MCF 10A (cell line): Measurements from ENCODE around the gene ARMC7. TPM values are rescaled to one million over a fixed set of nuclear protein-coding genes. Genes with fewer than 3 reads are reported as not detected.
"Not testable (repeated sequence)": the region's sequence is repeated elsewhere in the genome, so short reads cannot be mapped to it uniquely, and the experiment has no call there.

Experiments used
- BruUV-seq: library from RNA; stranded (reverse); fragments of 400-500 nt; replicated peaks from 2 replicates; lab custom pipeline; 2021; lab: Mats Ljungman, UMichigan
- CTCF ChIA-PET: fragments of 300-600 bp; sonication (Branson Sonifier 250); formaldehyde crosslinking; extraction: SDS; loops from one replicate; lab custom pipeline; 2021; ENCODE audit warnings: antibody characterized with exemption, inconsistent platforms; lab: Yijun Ruan, JAX
- POLR2A ChIA-PET: fragments of 300-600, 350-650 bp; sonication (Branson Sonifier 250); formaldehyde crosslinking; extraction: SDS; loops from one replicate; lab custom pipeline; 2020; ENCODE audit warnings: antibody characterized with exemption, inconsistent platforms; lab: Yijun Ruan, JAX
- DNase-seq: peaks from one replicate; pipeline ENCODE4 v3.0.0-alpha.2; 2018; ENCODE audit not compliant: unreplicated experiment
- H3K27ac Mint-ChIP-seq: one replicate; pipeline ENCODE4 v1.8.0; 2022; ENCODE audit warnings: mild to moderate bottlenecking, low read depth, mixed read lengths; ENCODE audit not compliant: unreplicated experiment
- H3K27me3 Mint-ChIP-seq: one replicate; pipeline ENCODE4 v1.8.0; 2022; ENCODE audit warnings: mixed read lengths; ENCODE audit not compliant: insufficient read depth, unreplicated experiment
- H3K36me3 Mint-ChIP-seq: one replicate; pipeline ENCODE4 v1.8.0; 2022; ENCODE audit warnings: mild to moderate bottlenecking, moderate library complexity, mixed read lengths; ENCODE audit not compliant: insufficient read depth, unreplicated experiment
- H3K4me1 Mint-ChIP-seq: one replicate; pipeline ENCODE4 v1.8.0; 2022; ENCODE audit warnings: mixed read lengths; ENCODE audit not compliant: insufficient read depth, unreplicated experiment
- H3K4me3 Mint-ChIP-seq: one replicate; pipeline ENCODE4 v1.8.0; 2022; ENCODE audit warnings: mild to moderate bottlenecking, moderate library complexity, mixed read lengths; ENCODE audit not compliant: unreplicated experiment
- H3K9me3 Mint-ChIP-seq: one replicate; pipeline ENCODE4 v1.8.0; 2022; ENCODE audit warnings: mixed read lengths; ENCODE audit not compliant: unreplicated experiment
- CTCF ChIP-seq: fragments of 200-600 bp; IDR thresholded peaks from one replicate; pipeline ENCODE4 v1.8.0; 2022; ENCODE audit warnings: antibody characterized with exemption, mild to moderate bottlenecking; ENCODE audit not compliant: unreplicated experiment
- intact Hi-C: fragments of 100-400 bp; cut with micrococcal nuclease; formaldehyde crosslinking; loops from 2 replicates; pipeline ENCODE4 v1.14.1; 2022
- total RNA-seq: library from RNA; stranded (reverse); gene quantifications from 2 replicates; pipeline ENCODE4 v1.2.3, GENCODE V29; 2022

Gene ARMC7
- total RNA-seq, 1 experiment from 2014 or later: 9.3 TPM

- H3K27me3 Mint-ChIP-seq: no peaks in the 10 kb centered on the region
- H3K4me1 Mint-ChIP-seq: peaks cover 4% of the 10 kb centered on the region
- no peak for TF ChIP-seq CTCF
- no peaks in the 10 kb centered on the region for H3K9me3 Mint-ChIP-seq
- TSS peak; percentile 27 for BruUV-seq
- no peak overlapping the region for H3K4me3 Mint-ChIP-seq
- peaks cover 35% of the 10 kb centered on the region for H3K36me3 Mint-ChIP-seq
- ChIA-PET CTCF (interaction anchor here (0.5 kb wide), 1 partner anchor 15 kb away, joined by 5 read pairs; no protein-coding TSS in a partner anchor), POLR2A (no interaction called here)
- no peak for DNase-seq
- intact Hi-C loops: no loop called here
- H3K27ac Mint-ChIP-seq: no peak overlapping the region
Measured at GRCh38 chr17:75135452-75135851, 25.7 kb downstream of the ARMC7 start.

- no peaks in the 10 kb centered on the region for H3K27me3 Mint-ChIP-seq
- POLR2A ChIA-PET: no interaction called here
- H3K36me3 Mint-ChIP-seq: peaks cover 35% of the 10 kb centered on the region
- BruUV-seq: no TSS peak
- intact Hi-C loops: no loop called here
- CTCF ChIA-PET: interaction anchor here (0.5 kb wide), 1 partner anchor 15 kb away, joined by 5 read pairs; no protein-coding TSS in a partner anchor
- H3K4me1 Mint-ChIP-seq: no peaks in the 10 kb centered on the region
- H3K27ac Mint-ChIP-seq: no peak overlapping the region
- DNase-seq: no peak
- H3K9me3 Mint-ChIP-seq: no peaks in the 10 kb centered on the region
- no peak for TF ChIP-seq CTCF
- no peak overlapping the region for H3K4me3 Mint-ChIP-seq
Measured at GRCh38 chr17:75135946-75136345, 26.2 kb downstream of the ARMC7 start.

GRCh38 chr17:75137762-75138161 lies 28.0 kb downstream of the ARMC7 start:
- intact Hi-C loops, BruUV-seq, H3K4me1 Mint-ChIP-seq, DNase-seq, H3K27me3 Mint-ChIP-seq, H3K9me3 Mint-ChIP-seq, H3K4me3 Mint-ChIP-seq, H3K27ac Mint-ChIP-seq: not testable (repeated sequence)
- peaks cover 46% of the 10 kb centered on the region for H3K36me3 Mint-ChIP-seq
- CTCF ChIA-PET: interaction anchor here (1.2 to 1.4 kb wide), 2 partner anchors 8 to 24 kb away, joined by 6 to 9 read pairs; no protein-coding TSS in a partner anchor
- POLR2A ChIA-PET: interaction anchor here (1.1 to 1.3 kb wide), 4 partner anchors 8 to 17 kb away, joined by 3 to 4 read pairs (median 4); no protein-coding TSS in a partner anchor

GRCh38 chr17:75138519-75138918 lies 28.8 kb downstream of the ARMC7 start:
- ChIA-PET POLR2A (interaction anchor here (1.1 to 1.2 kb wide), 2 partner anchors 10 to 15 kb away, joined by 3 to 4 read pairs; no protein-coding TSS in a partner anchor), CTCF (interaction anchor here (1.2 kb wide), 1 partner anchor 77 kb away, joined by 4 read pairs; no protein-coding TSS in a partner anchor)
- no peak overlapping the region for H3K4me3 Mint-ChIP-seq
- no peak for DNase-seq
- no peak for TF ChIP-seq CTCF
- intact Hi-C loops: no loop called here
- H3K27ac Mint-ChIP-seq: no peak overlapping the region
- no peaks in the 10 kb centered on the region for H3K9me3 Mint-ChIP-seq
- H3K27me3 Mint-ChIP-seq: no peaks in the 10 kb centered on the region
- peaks cover 52% of the 10 kb centered on the region for H3K36me3 Mint-ChIP-seq
- no peaks in the 10 kb centered on the region for H3K4me1 Mint-ChIP-seq
- BruUV-seq: no TSS peak
